Large intestine (tissue), 3 donors: ENCODE data around the gene STRA8. TPM values are rescaled to one million over a fixed set of nuclear protein-coding genes. Genes with fewer than 3 reads are reported as not detected.

Experiments
- DNase-seq, 2 donors: peaks; one replicate each; pipeline versions ENCODE4 v3.0.0 to v3.0.0-alpha.2; 2013
- H3K27ac ChIP-seq: one replicate; pipeline ENCODE4 v1.5.1; 2013; ENCODE audit warnings: low read length
- H3K27me3 ChIP-seq: 2 replicates; pipeline ENCODE4 v1.6.1; 2013; ENCODE audit warnings: low read length; ENCODE audit not compliant: control insufficient read depth, insufficient read depth
- H3K36me3 ChIP-seq: 2 replicates; pipeline ENCODE4 v1.6.1; 2013; ENCODE audit warnings: low read length; ENCODE audit not compliant: control insufficient read depth, insufficient read depth
- H3K4me1 ChIP-seq: one replicate; pipeline ENCODE4 v1.6.1; 2013; ENCODE audit warnings: low read length; ENCODE audit not compliant: control insufficient read depth, insufficient read depth
- H3K4me3 ChIP-seq: one replicate; pipeline ENCODE4 v1.5.1; 2013; ENCODE audit warnings: low read length
- H3K9me3 ChIP-seq: one replicate; pipeline ENCODE4 v1.6.1; 2013; ENCODE audit warnings: mild to moderate bottlenecking, low read depth, low read length, moderate library complexity; ENCODE audit not compliant: control insufficient read depth
- WGBS: methylation state at CpG from one replicate; pipeline ENCODE4 v1.1.5; 2013; ENCODE audit warnings: low lambda C conversion rate; ENCODE audit not compliant: insufficient coverage; 5-methylcytosine and 5-hydroxymethylcytosine counted together
- polyA plus RNA-seq: library from polyadenylated mRNA; unstranded; fragments of 120-200 nt; gene quantifications from one replicate; pipeline ENCODE4 v1.2.1, GENCODE V29; 2013

Gene STRA8
- polyA plus RNA-seq, 1 donor, result not detected

DNA sequence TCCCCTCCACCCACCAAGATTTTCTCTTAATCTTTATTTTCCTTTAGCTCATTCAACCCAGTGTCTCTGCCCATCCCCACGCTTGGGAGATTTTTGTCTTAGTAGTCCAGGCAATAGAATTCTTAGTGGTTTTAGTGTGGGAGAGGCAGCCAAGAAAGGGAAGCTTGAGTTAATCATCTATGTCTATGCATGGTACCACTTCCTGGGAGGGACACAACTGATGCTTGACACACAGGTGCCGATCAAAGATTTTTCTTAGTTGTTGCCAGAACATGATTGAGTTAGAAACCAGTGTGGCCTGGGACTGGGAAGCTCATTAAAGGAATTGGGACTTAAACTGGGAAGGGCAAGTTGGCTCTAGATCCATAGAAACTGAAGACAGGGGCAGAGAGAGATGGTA is 3.1 kb downstream of the STRA8 start:
- 83% methylated on average over 1 of the region's 2 CpGs for WGBS
- Histone ChIP-seq H3K27me3 (peaks cover 8% of the 10 kb centered on the region), H3K27ac (no peak overlapping the region), H3K36me3 (no peaks in the 10 kb centered on the region), H3K4me1 (no peaks in the 10 kb centered on the region), H3K9me3 (peaks cover 7% of the 10 kb centered on the region), H3K4me3 (no peak overlapping the region)
- DNase-seq, result no peak

DNA sequence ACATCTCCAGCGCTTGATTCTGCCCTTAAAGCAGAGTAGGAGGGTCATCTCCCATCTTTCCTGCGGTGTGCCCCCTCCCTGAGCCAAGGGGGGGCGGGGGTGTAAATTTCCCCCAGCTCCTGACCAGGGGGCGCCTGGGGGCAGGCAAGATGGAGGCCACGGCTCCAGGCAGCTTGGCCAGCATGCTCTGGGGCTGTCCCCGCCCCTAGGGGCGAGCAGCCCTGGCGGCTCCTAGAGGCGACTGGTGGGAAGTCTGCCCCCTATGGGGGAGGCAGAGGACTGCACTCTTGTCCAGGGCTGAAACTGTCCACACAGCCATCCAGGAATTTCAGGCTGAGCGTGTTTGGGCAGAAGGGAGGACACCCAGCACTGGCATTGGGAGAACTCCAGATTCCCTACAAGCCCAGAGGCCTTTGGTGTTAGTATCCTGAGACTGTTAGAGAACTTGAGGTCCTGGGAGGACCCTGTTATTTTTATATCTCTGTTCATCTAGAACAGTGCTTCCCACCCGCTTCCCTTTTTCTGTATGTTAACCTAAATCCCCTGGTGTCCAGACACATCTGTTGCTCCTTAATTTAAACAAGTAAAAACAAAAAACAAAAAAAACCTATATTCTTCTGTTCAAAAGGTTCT is 4.6 kb downstream of the STRA8 start:
- Histone ChIP-seq H3K9me3 (peaks cover 7% of the 10 kb centered on the region), H3K27ac (no peak overlapping the region), H3K4me1 (no peaks in the 10 kb centered on the region), H3K27me3 (peaks cover 17% of the 10 kb centered on the region), H3K36me3 (no peaks in the 10 kb centered on the region), H3K4me3 (no peak overlapping the region)
- no CpG with 5 or more reads among the region's 11 CpGs for WGBS
- no peak for DNase-seq

DNA sequence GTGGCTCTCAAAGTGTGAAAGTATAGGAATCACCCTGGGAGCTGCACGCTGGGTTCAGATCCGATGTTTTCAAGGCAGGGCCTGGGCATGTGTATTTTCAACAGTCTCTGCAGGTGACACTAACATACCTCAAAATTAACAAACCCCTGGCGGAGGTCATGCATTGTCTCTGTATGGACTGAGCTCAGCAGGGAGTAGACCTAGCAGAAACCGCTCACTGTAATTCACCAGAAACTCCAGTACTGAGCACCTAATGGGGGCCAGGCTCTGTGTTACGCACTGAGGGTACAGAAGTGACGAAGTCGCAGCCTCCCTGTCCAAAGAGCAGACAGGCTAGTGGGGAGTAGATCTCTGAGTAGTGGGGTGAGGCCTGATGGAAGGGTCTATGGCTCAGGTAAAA is 5.6 kb downstream of the STRA8 start:
- Histone ChIP-seq H3K27me3 (peaks cover 22% of the 10 kb centered on the region), H3K36me3 (no peaks in the 10 kb centered on the region), H3K4me3 (no peak overlapping the region), H3K4me1 (no peaks in the 10 kb centered on the region), H3K27ac (no peak overlapping the region), H3K9me3 (peaks cover 3% of the 10 kb centered on the region)
- DNase-seq, result no peak
- WGBS, result no CpG with 5 or more reads among the region's 7 CpGs

DNA sequence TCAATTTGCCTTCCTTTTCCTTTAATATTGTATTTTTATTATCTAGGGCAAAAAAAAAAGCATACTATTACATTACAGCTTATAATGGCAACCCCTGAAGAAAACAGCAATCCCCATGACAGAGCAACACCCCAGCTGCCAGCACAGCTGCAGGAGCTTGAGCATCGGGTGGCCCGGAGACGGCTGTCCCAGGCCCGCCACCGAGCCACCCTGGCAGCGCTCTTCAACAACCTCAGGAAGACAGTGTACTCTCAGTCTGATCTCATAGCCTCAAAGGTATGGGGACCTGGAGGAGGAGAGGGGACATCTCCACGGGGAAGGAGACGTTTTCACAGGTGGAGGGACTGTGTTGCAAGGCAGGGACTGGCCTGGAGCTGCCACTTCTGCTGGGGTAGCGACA is 6.8 kb downstream of the STRA8 start:
- Histone ChIP-seq H3K27ac (no peak overlapping the region), H3K9me3 (peaks cover 3% of the 10 kb centered on the region), H3K27me3 (peaks cover 23% of the 10 kb centered on the region), H3K36me3 (no peaks in the 10 kb centered on the region), H3K4me3 (no peak overlapping the region), H3K4me1 (no peaks in the 10 kb centered on the region)
- whole genome bisulfite sequencing, result no CpG with 5 or more reads among the region's 9 CpGs
- DNase-seq, result no peak

DNA sequence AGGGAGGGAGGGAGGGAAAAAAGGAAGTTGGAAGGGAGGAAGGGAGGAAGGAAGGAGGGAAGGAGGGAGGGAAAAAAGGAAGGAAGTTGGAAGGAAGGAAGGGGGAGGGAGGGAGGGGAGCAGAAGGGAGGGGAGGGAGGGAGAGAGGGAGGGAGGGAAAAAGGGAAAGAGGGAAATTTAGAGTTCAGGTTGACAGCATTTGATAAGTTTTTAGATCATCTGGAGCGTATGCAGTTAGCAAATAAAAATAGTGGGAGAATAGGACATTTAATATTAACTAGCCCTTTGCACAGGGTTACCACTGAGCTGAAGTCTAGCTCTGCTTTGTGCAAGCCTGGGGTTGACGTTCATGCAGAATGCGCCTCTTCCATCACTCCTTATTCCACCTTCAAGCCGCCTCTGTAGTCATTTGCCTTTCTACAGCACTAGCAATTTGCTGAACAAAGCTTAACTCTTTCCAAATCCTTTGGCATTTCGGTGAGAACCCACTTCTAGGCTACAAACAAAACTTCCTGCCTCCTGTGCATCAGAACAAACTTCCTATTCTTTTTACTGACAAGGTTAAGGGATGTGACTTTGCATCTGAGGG is 8.6 kb downstream of the STRA8 start:
- WGBS, result 70% methylated on average over 1 of the region's 5 CpGs
- no peaks in the 10 kb centered on the region for H3K4me1 ChIP-seq
- H3K27me3 ChIP-seq, result peaks cover 23% of the 10 kb centered on the region
- DNase-seq, result no peak
- no peak overlapping the region for H3K27ac ChIP-seq
- H3K36me3 ChIP-seq, result no peaks in the 10 kb centered on the region
- no peak overlapping the region for H3K4me3 ChIP-seq
- peaks cover 9% of the 10 kb centered on the region for H3K9me3 ChIP-seq

DNA sequence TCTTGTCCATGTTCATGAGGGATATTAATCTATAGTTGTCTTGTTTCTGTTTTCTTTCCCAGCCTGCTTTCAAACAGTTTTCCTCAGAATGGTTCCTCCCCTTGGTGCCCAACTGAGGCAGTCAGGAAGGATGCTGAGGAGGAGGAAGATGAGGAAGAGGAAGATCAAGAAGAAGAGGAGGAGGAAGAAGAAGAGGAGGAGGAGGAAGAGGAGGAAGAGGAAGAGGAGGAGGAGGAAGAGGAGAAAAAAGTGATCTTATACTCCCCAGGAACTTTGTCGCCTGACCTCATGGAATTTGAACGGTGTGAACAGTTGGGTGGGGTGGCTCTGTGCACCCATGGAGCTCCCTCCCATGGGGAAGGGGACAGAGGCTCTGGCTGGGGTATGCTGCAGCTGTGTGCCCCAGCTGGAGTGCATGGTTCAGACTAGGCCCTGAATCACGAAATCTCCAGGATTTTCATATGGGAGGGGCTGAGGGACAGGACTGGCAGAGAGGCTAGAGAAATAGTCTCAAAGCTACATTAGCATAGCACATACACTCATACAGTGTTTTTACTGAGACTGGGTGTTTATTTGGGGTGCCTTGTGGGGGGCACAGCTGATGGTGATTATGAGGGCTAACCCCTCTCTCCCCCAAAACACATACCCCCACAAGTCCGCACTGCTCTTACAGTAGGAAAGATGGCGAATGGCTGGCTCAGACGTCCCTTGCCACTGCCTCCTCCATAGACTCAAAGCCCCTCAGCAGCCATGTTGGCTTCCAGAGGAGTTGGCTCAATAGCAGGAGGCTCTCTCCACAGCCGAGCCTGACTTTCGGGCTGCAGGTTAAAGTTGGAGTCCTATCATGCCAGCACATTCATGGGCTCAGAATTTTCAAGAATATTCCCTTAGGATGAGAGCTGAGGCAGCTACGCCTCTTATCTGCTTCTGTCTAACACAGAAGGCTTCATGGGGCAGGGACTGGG is 11.9 kb downstream of the STRA8 start:
- Histone ChIP-seq H3K36me3 (no peaks in the 10 kb centered on the region), H3K4me3 (no peak overlapping the region), H3K4me1 (no peaks in the 10 kb centered on the region), H3K9me3 (peaks cover 6% of the 10 kb centered on the region), H3K27ac (no peak overlapping the region), H3K27me3 (peaks cover 19% of the 10 kb centered on the region)
- no CpG with 5 or more reads among the region's 9 CpGs for WGBS
- DNase-seq, result no peak

DNA sequence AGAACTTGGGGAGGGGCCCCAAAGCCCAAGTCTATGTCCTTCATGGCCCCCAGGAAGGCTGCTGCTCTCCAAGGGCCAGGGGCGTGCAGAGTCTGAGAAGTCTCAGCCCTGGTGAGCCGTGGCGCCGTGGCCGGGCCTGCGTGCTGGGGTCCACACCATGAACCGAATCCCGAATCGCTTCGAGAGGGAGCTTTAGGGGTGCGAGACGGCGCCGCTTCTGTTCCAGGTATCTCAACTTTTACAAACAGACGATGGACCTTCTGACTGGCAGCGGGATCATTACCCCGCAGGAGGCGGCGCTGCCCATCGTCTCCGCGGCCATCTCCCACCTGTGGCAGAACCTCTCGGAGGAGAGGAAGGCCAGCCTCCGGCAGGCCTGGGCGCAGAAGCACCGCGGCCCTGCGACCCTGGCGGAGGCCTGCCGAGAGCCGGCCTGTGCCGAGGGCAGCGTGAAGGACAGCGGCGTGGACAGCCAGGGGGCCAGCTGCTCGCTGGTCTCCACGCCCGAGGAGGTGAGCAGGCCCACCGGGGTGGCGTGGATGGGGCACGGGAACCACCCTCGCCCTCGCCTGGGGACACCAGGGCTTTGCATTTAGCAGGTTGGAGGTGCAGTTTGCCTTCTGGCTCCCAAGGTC is 12.7 kb downstream of the STRA8 start:
- Histone ChIP-seq H3K27me3 (peaks cover 18% of the 10 kb centered on the region), H3K9me3 (peaks cover 6% of the 10 kb centered on the region), H3K27ac (no peak overlapping the region), H3K36me3 (no peaks in the 10 kb centered on the region), H3K4me1 (no peaks in the 10 kb centered on the region), H3K4me3 (no peak overlapping the region)
- WGBS, result no CpG with 5 or more reads among the region's 43 CpGs
- no peak for DNase-seq

DNA sequence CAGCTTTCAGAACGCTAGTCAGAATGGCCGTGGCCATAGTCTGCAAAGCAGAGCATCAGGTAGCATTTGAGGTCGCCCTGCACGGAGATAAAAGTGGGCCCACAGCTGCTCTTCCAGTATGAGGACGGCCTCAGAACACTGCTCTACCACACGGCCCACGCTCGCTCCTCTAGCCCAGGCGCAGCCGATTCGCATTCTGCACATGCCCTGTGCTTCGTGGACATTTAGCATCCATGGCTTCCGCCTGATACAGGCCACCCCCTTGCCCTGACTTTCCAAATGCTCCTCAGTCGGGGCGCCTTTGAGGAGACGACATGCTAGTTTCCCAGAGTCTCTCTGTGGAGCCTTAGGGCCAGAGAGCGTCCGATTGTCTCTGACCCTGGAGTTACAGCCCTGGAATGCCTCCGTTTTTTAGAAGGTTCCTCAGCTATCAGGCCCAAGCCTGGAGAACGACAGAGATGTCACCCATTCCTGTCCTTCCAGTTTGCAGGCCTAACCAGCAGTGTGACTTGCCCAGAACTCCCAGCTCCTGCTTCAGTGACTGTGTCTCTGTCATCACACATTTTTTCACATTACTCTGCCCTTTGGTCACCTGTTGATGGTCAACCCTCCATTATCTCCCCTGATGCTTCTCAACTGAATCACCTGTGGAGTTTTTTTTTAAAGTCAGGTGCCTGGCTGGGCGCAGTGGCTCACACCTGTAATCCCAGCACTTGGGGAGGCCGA is 14.3 kb downstream of the STRA8 start:
- no peak overlapping the region for H3K27ac ChIP-seq
- H3K36me3 ChIP-seq, result no peaks in the 10 kb centered on the region
- H3K9me3 ChIP-seq, result peaks cover 6% of the 10 kb centered on the region
- WGBS, result 88% methylated on average over 4 of the region's 22 CpGs
- H3K27me3 ChIP-seq, result peaks cover 8% of the 10 kb centered on the region
- no peaks in the 10 kb centered on the region for H3K4me1 ChIP-seq
- H3K4me3 ChIP-seq, result no peak overlapping the region
- no peak for DNase-seq

DNA sequence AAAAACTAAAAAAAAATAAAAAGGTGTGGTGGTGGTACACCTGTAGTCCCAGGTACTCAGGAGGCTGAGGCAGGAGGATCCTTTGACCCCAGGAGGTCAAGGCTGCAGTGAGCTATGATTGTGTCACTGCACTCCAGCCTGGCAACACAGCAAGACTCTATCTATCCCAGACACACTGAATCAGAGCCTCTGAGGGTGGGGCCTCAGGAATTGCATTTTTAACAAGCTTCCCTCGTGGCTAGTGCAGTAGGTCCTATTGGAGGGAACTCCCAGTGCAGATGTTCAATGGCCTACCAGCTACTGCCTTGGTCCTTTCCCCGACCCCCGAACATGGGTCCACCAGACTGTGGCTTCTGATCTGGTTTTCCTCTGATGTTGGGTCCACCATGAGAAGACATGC is 14.9 kb downstream of the STRA8 start:
- no CpG with 5 or more reads among the region's 3 CpGs for WGBS
- H3K9me3 ChIP-seq, result peaks cover 6% of the 10 kb centered on the region
- no peak overlapping the region for H3K27ac ChIP-seq
- no peak overlapping the region for H3K4me3 ChIP-seq
- H3K4me1 ChIP-seq, result no peaks in the 10 kb centered on the region
- H3K27me3 ChIP-seq, result peaks cover 4% of the 10 kb centered on the region
- H3K36me3 ChIP-seq, result no peaks in the 10 kb centered on the region
- no peak for DNase-seq
